Testis (tissue), 2 donors: ENCODE data around the gene OTOF.

Experiments
- POLR2A ChIP-seq: fragments of 450-650 bp; IDR thresholded peaks from one replicate; pipeline ENCODE4 v1.6.1; 2017; ENCODE audit warnings: antibody characterized with exemption, mild to moderate bottlenecking, moderate library complexity
- TF ChIP-seq, protein P1 (sequence below), 3 experiments: fragments of 450-650 bp in 2 of 3; fragments of 200-600 bp in 1 of 3; sonication (generic) in 1 of 3; IDR thresholded peaks; one replicate each; pipeline ENCODE4 v1.5.1; 2016 to 2019; ENCODE audit warnings: antibody characterized with exemption in 3 of 3, mild to moderate bottlenecking in 2 of 3, moderate library complexity in 1 of 3

DNA sequence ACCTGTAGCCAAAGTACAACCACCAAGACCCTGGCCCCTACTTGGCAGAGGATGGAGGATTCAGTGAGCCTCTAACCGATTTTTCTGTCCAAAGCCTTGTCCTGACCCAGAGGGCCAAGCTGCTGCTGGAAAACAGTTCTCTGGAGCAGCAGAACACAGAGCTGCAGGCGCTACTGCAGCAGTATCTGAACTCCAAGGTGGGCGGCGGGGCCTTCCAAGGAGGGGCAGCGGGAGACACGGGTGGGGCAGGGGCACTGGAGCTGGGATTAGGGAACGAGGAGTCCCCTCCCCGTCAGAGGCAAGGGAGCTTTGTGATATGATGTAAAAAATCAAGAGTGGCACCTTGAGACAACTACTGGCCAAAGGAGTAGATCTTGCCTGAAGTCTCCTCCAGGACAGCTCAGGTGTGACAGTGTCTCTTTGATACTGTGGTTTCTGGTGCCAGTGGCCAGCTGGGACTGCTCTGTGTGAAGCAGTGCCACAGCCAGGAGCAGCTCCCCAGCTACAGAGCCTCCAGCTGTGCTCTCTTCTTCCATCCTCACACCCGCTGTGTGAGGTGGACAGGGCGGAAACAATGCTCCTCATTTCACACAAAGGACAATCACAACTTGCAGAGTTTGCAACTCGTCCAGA lies 22.8 kb downstream of the OTOF start:
- no peak for TF ChIP-seq POLR2A
- TF ChIP-seq, protein P1, sequence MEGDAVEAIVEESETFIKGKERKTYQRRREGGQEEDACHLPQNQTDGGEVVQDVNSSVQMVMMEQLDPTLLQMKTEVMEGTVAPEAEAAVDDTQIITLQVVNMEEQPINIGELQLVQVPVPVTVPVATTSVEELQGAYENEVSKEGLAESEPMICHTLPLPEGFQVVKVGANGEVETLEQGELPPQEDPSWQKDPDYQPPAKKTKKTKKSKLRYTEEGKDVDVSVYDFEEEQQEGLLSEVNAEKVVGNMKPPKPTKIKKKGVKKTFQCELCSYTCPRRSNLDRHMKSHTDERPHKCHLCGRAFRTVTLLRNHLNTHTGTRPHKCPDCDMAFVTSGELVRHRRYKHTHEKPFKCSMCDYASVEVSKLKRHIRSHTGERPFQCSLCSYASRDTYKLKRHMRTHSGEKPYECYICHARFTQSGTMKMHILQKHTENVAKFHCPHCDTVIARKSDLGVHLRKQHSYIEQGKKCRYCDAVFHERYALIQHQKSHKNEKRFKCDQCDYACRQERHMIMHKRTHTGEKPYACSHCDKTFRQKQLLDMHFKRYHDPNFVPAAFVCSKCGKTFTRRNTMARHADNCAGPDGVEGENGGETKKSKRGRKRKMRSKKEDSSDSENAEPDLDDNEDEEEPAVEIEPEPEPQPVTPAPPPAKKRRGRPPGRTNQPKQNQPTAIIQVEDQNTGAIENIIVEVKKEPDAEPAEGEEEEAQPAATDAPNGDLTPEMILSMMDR (IDR thresholded peaks at IDR 0.05): no peak
